Duodenal mucosa (tissue), 2 donors: ENCODE measurements around the gene EMP3.

Source experiments
- H3K27ac ChIP-seq: one replicate; pipeline ENCODE4 v1.7.0; 2013; ENCODE audit warnings: low read depth, low read length
- H3K27me3 ChIP-seq, 2 donors: one replicate each; pipeline ENCODE4 v1.7.0; 2013; ENCODE audit warnings: low read length in 2 of 2, control low read depth in 1 of 2; ENCODE audit not compliant: insufficient read depth in 2 of 2, control insufficient read depth in 1 of 2
- H3K36me3 ChIP-seq, 2 donors: one replicate each; pipeline ENCODE4 v1.7.0; 2013; ENCODE audit warnings: low read length in 2 of 2, control low read depth in 1 of 2; ENCODE audit not compliant: insufficient read depth in 2 of 2, control insufficient read depth in 1 of 2
- H3K4me1 ChIP-seq, 2 donors: one replicate each; pipeline ENCODE4 v1.7.0; 2013; ENCODE audit warnings: low read length in 2 of 2, control low read depth in 1 of 2; ENCODE audit not compliant: insufficient read depth in 2 of 2, control insufficient read depth in 1 of 2
- H3K4me3 ChIP-seq, 2 donors: one replicate each; pipeline ENCODE4 v1.7.0; 2013; ENCODE audit warnings: low read length in 2 of 2, low read depth in 1 of 2
- H3K9ac ChIP-seq, 2 donors: one replicate each; pipeline ENCODE4 v1.7.0; 2013; ENCODE audit warnings: low read length in 2 of 2, low read depth in 1 of 2
- H3K9me3 ChIP-seq, 2 donors: one replicate each; pipeline ENCODE4 v1.7.0; 2013; ENCODE audit warnings: low read length in 2 of 2, control low read depth in 1 of 2; ENCODE audit not compliant: control insufficient read depth in 1 of 2

The EMP3 gene

GRCh38 chr19:48362716-48363499 is 37.6 kb downstream of the EMP3 start:
- Histone ChIP-seq H3K27ac (peak overlapping the region; percentile 95), H3K4me3 (peak overlapping the region; percentile 74 to 85), H3K9ac (peak overlapping the region; percentile 90 to 95)

DNA sequence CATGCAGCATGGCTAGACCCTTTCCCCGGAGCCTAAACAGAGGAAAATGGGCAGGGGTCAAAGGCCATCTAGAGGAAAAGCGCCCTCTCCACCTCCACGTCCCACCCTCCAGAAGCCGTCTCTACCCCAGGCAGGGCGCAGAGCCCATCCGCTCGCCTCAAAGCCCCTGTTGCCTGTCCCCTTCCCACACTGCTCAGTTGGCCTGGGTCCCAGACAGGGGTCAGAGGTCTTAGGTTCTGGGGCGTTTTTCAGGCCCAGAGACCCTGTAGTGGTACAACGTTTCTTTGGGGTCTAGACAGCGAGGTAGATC is 38.1 kb downstream of the EMP3 start:
- no peaks in the 10 kb centered on the region for H3K27me3 ChIP-seq
- H3K27ac ChIP-seq = peak overlapping the region; percentile 95
- no peaks in the 10 kb centered on the region for H3K9me3 ChIP-seq
- H3K4me1 ChIP-seq = peaks cover 19 to 25% of the 10 kb centered on the region in 2 donors
- H3K36me3 ChIP-seq = no peaks in the 10 kb centered on the region
- peak overlapping the region; percentile 90 to 95 for H3K9ac ChIP-seq
- peak overlapping the region; percentile 74 to 85 for H3K4me3 ChIP-seq

More at GRCh38 chr19:48362716-48363499, 37.6 kb downstream of the EMP3 start:
- Histone ChIP-seq H3K9me3 (no peaks in the 10 kb centered on the region), H3K4me1 (peaks cover 13 to 20% of the 10 kb centered on the region in 2 donors), H3K36me3 (no peaks in the 10 kb centered on the region), H3K27me3 (no peaks in the 10 kb centered on the region)

GRCh38 chr19:48363810-48364597 is 38.7 kb downstream of the EMP3 start, which contains the start of the genes SYNGR4 and TMEM143:
SYNGR4 (plus strand) TSS chr19:48364367; CDS start chr19:48365843, 1,476 bp downstream.
TMEM143 (minus strand) TSS chr19:48363940; CDS start chr19:48363920, 20 bp downstream.
- Histone ChIP-seq H3K4me1 (peaks cover 22 to 29% of the 10 kb centered on the region in 2 donors), H3K9me3 (no peaks in the 10 kb centered on the region), H3K36me3 (no peaks in the 10 kb centered on the region)

DNA sequence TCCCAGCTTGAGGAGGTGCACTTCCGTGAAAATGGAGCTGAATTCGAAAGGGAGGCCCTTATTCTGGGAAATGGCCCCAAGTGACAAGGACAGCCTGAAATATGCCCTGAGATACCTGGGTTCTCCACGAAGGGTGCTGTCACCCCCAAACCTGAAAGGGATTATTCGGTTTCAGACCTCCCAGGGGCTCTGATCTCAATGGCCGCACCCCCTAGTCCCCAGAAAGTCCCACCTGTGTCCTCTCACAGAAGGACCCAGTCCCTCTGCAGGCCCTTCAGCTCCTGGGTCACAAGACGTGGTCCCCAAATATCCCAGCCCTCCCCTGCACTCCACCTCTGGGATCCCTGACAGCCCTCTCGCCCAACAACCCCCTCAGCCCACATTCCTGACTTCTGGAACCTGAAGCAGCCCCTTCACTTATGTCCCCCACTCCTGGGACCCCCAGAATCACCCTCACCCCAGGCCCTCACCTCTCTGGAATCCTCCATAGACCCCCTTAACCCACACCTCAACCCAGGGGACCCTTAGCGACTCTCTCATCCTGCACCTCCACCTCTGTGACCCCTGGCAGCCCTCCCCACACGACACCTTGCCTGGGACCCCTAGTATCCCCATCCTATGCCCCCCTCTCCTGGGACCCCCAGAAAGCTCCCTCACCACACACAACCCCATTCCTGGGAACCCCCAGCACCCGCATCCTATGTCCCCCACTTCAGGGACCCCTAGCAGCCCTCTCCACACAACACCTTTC is 39.4 kb downstream of the EMP3 start:
- Histone ChIP-seq H3K9ac (peak overlapping the region; percentile 70 to 82), H3K27me3 (no peaks in the 10 kb centered on the region), H3K27ac (peak overlapping the region; percentile 55), H3K4me3 (peak overlapping the region; percentile 61 to 85), H3K9me3 (no peaks in the 10 kb centered on the region), H3K36me3 (no peaks in the 10 kb centered on the region), H3K4me1 (peaks cover 27 to 34% of the 10 kb centered on the region in 2 donors)

More at GRCh38 chr19:48363810-48364597, 38.7 kb downstream of the EMP3 start, which contains the start of the genes SYNGR4 and TMEM143:
- Histone ChIP-seq H3K27ac (peak within 1 kb of the TSS; percentile 95), H3K9ac (peak within 1 kb of the TSS; percentile 90 to 95), H3K27me3 (no peaks in the 10 kb centered on the region), H3K4me3 (peak within 1 kb of the TSS; percentile 74 to 85)

DNA sequence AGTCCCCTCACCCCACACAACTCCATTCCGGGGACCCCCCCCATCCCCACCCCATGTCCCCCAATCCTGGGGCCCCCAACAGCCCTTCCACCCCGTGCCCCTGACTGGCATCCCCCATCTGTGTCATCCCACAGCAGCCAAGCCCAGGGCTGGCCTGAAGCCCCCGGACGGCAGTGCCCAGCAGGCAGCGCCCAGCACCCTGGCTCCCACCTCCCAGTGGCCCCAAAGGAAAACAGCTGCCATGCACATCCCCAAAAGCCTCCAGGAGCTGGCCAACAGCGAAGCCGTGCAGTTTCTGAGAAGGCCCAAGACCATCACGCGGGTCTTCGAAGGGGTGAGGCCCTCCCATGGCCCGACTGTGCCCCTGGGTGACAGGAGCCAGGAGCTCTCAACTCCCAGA is 40.2 kb downstream of the EMP3 start:
- no peaks in the 10 kb centered on the region for H3K36me3 ChIP-seq
- no peaks in the 10 kb centered on the region for H3K27me3 ChIP-seq
- no peak overlapping the region for H3K9ac ChIP-seq
- peaks cover 27 to 34% of the 10 kb centered on the region in 2 donors for H3K4me1 ChIP-seq
- H3K9me3 ChIP-seq = no peaks in the 10 kb centered on the region
- no peak overlapping the region for H3K4me3 ChIP-seq
- H3K27ac ChIP-seq = no peak overlapping the region

DNA sequence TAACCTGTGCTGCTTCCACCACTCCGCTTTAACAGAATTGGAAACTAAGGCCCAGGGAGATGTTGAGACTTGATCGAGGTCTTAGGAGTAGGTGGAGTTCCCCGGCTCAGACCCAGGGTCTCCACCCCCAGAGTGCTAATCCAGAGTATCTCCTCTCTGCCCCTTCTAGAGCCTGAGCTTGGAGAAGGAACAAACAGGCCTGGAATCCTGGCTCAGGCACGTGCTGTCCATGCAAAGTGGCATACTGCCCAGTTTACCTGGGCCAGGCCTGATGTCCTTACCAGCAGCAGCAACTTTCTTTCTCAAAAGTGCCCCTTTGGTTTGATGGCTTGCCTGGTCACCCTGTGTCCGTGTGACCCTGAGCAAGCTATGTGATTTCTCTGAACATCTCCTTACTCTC is 42.5 kb downstream of the EMP3 start:
- Histone ChIP-seq H3K9ac (no peak overlapping the region), H3K9me3 (no peaks in the 10 kb centered on the region), H3K36me3 (no peaks in the 10 kb centered on the region), H3K4me3 (no peak overlapping the region), H3K27me3 (no peaks in the 10 kb centered on the region), H3K4me1 (peaks cover 27 to 34% of the 10 kb centered on the region in 2 donors), H3K27ac (no peak overlapping the region)

- Histone ChIP-seq H3K27me3 (no peaks in the 10 kb centered on the region), H3K9me3 (no peaks in the 10 kb centered on the region), H3K4me1 (peaks cover 27 to 28% of the 10 kb centered on the region in 2 donors), H3K4me3 (no peak overlapping the region), H3K9ac (peak overlapping the region in 1 of 2 donors; percentile 1), H3K36me3 (no peaks in the 10 kb centered on the region), H3K27ac (no peak overlapping the region)
These were observed 43.6 kb downstream of the EMP3 start for GRCh38 chr19:48368936-48369335.

DNA sequence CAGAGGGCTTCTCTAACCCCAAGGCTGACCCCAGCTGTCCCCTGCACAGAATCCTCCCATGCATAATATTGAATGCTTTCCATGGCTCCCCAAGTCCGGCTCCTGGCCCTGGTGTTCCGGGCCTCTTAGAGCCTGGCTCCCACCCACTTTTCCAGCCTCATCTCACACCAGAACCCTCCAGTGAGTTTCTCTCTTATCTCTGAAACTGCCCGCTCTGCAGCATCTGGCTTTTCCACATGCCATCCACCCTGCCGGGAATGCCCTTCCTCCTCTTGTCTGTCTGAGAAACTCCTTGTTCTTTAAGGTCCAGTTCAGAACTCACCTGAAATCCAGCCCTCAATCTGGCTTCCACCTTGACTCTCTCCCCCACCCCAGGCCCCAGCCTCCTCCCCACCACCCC is 45.6 kb downstream of the EMP3 start:
- Histone ChIP-seq H3K9me3 (no peaks in the 10 kb centered on the region), H3K4me3 (no peak overlapping the region), H3K4me1 (peaks cover 20 to 21% of the 10 kb centered on the region in 2 donors), H3K36me3 (no peaks in the 10 kb centered on the region), H3K9ac (no peak overlapping the region), H3K27me3 (no peaks in the 10 kb centered on the region), H3K27ac (no peak overlapping the region)

DNA sequence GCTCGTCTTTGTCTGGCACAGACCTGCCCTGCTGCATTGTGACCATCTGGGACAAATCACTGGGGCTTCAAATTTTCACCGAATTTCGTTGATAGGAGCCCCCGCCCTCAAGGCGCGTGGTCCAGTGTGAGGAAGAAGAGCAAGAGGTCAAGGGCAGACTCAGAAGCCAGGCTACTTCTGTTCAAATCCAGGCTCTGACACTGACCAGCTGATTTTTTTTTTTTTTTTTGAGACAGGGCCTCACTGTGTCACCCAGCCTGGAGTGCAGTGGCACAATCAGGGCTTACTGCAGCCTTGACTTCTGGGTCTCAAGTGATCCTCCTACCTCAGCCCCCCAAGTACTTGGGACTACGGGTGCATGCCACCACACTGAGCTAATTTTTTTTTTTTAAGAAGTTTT is 46.0 kb downstream of the EMP3 start:
- H3K27ac ChIP-seq = no peak overlapping the region
- H3K4me3 ChIP-seq = no peak overlapping the region
- H3K9me3 ChIP-seq = no peaks in the 10 kb centered on the region
- H3K4me1 ChIP-seq = peaks cover 20 to 21% of the 10 kb centered on the region in 2 donors
- no peaks in the 10 kb centered on the region for H3K27me3 ChIP-seq
- H3K36me3 ChIP-seq = no peaks in the 10 kb centered on the region
- H3K9ac ChIP-seq = no peak overlapping the region
